LNCAP (cell line): ENCODE data around the gene SHH.

Experiments used
- TF ChIP-seq, protein P1 (sequence below): fragments of 450-650 bp; IDR thresholded peaks from 2 replicates; pipeline ENCODE4 v1.5.1; 2017; ENCODE audit warnings: mild to moderate bottlenecking

The SHH gene

DNA sequence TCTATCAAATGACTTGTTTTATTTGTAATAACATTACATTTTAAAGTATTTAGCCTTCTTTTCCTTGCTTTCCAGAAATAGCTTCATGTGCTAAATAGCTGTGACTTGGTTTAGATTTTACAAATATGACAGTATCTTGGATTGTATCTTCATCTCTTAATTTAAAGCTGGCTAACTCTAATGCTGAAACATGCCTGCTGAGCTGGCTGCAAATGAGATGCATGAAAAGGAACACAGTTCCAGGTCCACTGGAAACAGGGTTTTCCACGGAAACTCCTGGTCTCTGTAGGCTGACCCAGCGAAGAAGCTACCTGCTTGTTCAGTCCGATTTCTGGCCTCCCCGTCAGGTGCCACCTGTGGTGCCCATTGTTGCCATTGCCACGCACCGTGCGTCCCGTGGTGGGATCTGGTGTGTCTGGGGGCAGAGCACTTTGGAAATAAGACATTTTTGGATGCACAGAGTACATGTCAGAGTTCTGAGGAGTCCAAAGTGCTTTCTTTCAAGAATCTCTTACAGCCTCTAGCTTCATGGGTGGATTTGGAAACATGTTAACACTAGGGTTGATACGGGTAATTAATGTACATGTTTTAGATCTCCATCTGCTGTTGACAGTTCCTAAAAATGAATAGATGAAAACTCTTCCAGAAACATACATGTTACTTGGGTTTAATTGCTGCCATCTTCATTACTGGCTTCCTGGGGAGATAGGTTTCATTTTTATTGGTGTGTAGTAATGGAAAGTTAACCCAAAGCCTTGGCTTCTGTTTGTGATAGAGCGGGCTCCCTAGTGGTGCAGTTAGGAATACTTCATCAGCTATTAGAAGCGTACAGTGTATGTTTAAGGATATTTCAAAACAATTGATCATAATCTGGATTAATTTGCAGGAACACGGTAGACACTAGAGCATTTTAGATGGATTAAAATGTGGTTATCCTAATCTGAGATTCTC lies 45.0 kb downstream of the SHH start:
- TF ChIP-seq, protein P1, sequence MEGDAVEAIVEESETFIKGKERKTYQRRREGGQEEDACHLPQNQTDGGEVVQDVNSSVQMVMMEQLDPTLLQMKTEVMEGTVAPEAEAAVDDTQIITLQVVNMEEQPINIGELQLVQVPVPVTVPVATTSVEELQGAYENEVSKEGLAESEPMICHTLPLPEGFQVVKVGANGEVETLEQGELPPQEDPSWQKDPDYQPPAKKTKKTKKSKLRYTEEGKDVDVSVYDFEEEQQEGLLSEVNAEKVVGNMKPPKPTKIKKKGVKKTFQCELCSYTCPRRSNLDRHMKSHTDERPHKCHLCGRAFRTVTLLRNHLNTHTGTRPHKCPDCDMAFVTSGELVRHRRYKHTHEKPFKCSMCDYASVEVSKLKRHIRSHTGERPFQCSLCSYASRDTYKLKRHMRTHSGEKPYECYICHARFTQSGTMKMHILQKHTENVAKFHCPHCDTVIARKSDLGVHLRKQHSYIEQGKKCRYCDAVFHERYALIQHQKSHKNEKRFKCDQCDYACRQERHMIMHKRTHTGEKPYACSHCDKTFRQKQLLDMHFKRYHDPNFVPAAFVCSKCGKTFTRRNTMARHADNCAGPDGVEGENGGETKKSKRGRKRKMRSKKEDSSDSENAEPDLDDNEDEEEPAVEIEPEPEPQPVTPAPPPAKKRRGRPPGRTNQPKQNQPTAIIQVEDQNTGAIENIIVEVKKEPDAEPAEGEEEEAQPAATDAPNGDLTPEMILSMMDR: no peak

DNA sequence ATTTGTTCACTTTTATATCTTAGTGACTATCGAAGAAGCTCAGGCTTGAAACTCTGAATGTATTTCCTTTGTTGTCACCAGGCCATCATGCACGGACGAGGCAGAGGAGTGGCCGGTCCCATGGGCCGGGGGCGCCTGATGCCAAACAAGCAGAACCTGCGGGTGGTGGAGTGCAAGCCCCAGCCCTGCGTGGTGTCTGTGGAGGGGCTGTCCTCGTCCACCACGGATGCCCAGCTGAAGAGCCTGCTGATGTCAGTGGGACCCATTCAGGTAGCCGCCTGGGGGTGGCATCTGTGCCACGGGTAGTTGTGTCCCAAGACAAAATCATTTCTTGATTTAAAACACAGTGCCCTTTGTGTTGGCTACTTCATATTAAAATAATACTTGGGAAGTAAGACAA lies 45.9 kb downstream of the SHH start:
- TF ChIP-seq, protein P1: no peak

DNA sequence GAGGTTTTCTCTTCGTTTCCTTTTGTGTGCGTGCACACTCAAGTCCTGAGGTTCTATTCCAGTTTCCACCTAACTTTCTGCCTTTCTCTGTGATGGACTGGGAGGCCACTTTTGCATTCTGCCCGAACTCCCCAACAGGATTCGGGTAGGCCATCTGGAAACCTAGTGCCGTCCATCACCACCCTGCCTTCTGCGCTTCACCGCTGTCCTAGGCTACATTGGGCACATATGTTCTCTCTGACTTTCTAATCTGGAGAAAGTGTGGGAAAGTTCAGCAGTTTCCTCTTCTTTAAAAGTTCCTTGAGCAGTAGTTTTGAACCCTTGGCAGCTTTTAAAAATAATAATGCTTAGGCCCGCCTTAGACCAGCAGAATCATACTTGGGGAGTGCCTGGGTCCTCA lies 46.8 kb downstream of the SHH start:
- TF ChIP-seq, protein P1: no peak

DNA sequence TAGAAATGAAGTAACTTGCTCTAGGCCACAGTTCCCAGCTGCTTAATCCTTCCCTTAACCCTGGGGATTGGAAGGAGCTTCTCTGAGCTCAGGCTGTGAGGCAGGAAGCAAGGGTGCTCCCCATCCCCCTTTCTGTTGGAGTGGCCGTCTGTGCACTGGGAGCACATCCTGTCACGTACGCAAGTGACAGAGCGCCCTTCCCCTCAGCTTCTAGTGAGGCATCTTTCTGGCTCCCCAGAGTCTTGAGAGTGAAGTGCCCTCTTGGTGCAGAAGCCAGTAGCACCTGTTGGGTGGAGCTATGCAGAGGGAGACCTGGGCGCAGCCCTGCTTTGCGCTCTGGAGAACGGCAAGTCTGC lies 47.8 kb downstream of the SHH start:
- TF ChIP-seq, protein P1: no peak

DNA sequence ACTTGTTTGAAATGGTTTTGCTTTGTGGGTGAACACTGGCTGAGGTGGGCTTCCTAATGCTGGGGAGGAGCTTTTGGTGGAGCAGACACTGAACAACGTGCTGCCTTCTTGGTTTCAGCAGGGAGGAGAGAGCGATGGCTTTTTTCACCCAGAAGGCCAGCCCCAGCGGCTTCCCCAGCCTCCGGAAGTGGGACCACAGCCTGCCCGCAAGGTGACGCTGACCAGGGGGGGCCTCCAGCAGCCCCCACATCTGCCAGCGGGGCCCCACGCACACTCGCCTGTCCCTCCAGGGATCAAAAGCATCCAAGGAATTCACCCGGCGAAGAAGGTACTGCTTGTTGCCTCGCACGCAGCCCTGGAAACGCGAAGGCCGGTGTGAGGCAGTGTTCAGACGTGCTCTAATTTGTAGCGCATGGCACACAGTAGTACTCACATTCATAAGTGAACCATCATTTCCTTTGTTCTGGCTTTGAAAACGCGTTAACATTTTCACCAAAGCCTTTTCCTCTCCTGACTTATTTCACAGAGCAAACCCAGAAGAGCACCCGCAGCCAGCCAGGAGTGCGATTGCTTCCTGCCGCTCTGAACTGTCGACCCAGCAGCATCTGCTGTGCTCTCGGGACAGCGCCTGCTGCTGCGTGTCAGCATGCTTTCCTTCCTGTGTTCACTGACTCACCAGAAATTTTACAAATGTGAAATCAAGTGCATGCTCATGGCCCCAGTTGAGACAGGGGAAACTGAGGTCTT lies 48.4 kb downstream of the SHH start:
- TF ChIP-seq, protein P1: no peak

DNA sequence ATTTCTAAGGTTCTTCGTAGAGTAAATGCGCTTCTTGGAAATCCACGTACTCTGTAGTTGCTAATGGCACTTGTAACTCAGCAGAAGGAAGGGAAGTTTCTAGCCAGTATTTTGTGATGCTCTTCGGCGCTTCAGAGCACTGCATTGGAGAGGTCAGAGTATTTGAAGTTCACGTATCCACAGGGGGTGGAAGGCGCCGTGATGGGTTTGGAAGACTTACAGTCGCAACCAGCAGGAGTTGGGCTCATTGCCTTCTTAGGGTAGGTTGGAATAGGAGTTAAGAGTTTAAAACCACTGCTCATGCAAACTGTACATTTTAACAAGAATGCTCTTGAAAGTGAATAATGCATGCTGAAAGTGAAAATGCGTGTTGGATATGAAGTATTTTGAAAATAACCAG lies 49.1 kb downstream of the SHH start:
- TF ChIP-seq, protein P1: no peak

DNA sequence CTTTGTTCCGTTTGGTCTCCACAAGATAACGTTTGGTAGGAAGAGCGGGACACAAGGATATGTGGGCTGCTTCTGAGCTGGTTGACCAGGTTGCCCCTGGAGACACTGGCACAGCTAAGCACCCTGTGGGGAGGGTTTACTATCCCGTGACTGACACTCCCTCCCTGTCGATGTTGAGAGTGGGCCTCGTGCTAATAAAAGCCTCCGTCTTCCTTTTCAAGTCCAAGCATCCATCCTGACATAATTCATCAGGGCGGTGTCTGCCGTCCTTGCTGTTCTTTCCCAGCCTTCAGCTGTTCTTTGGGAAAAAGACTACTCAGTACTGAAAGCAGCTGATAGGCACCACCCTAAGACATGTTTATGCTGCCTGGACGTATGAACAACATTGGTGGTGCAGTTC lies 49.6 kb downstream of the SHH start:
- TF ChIP-seq, protein P1: no peak
